KG1 (cell line): Measurements from ENCODE around the gene DBN1.
A peak's percentile ranks its signal among the peaks of the same experiment; 100 is the strongest.
"Not testable (repeated sequence)": the region's sequence is repeated elsewhere in the genome, so short reads cannot be mapped to it uniquely, and the experiment has no call there.

Experiments
- DNase-seq: peaks from one replicate; lab custom pipeline; 2025; lab: John Stamatoyannopoulos, UW

Gene DBN1

GRCh38 chr5:177429248-177430040 lies 44.0 kb downstream of the DBN1 start:
- peak; percentile 51 for DNase-seq

- no peak for DNase-seq
Observed at GRCh38 chr5:177428574-177429217, 44.7 kb downstream of the DBN1 start.

- no peak for DNase-seq
Observed at GRCh38 chr5:177427919-177428573, 45.4 kb downstream of the DBN1 start.

- DNase-seq = no peak
Observed at GRCh38 chr5:177427211-177427822, 46.1 kb downstream of the DBN1 start.

- DNase-seq = no peak
Observed at GRCh38 chr5:177426566-177427210, 46.7 kb downstream of the DBN1 start, which contains the start of gene GRK6. Gene GRK6, plus strand, starts transcription at chr5:177426676. Its CDS starts 170 bp downstream, at chr5:177426846.

GRCh38 chr5:177425801-177426565 lies 47.5 kb downstream of the DBN1 start:
- peak; percentile 100 for DNase-seq

- DNase-seq = no peak
Observed at GRCh38 chr5:177425196-177425800, 48.1 kb downstream of the DBN1 start.

GRCh38 chr5:177423671-177424070 lies 49.8 kb downstream of the DBN1 start:
- DNase-seq = no peak

GRCh38 chr5:177421062-177421798 lies 52.2 kb downstream of the DBN1 start:
- DNase-seq = no peak

- not testable (repeated sequence) for DNase-seq
Observed at GRCh38 chr5:177420472-177420871, 53.0 kb downstream of the DBN1 start.

- DNase-seq = no peak
Observed at GRCh38 chr5:177419046-177419445, 54.4 kb downstream of the DBN1 start.

- DNase-seq = not testable (repeated sequence)
Observed at GRCh38 chr5:177417081-177417480, 56.4 kb downstream of the DBN1 start.

GRCh38 chr5:177414481-177414880 lies 59.0 kb downstream of the DBN1 start:
- DNase-seq = no peak

- DNase-seq = no peak
Observed at GRCh38 chr5:177412603-177413233, 60.7 kb downstream of the DBN1 start.

GRCh38 chr5:177410575-177410974 lies 62.9 kb downstream of the DBN1 start:
- DNase-seq = no peak

- DNase-seq = no peak
Observed at GRCh38 chr5:177409043-177409801, 64.2 kb downstream of the DBN1 start, which contains the start of gene F12. Gene F12, minus strand, starts transcription at chr5:177409564. Its CDS starts 37 bp downstream, at chr5:177409527.
